ENCODE data around the gene CAPZA2.
A peak's percentile ranks its signal among the peaks of the same experiment; 100 is the strongest.
"Not testable (repeated sequence)": the region's sequence is repeated elsewhere in the genome, so short reads cannot be mapped to it uniquely, and the experiment has no call there.

Gene CAPZA2

GRCh38 chr7:116922545-116922944, 60.2 kb downstream of the CAPZA2 start:
- DNase-seq: no peak

DNA sequence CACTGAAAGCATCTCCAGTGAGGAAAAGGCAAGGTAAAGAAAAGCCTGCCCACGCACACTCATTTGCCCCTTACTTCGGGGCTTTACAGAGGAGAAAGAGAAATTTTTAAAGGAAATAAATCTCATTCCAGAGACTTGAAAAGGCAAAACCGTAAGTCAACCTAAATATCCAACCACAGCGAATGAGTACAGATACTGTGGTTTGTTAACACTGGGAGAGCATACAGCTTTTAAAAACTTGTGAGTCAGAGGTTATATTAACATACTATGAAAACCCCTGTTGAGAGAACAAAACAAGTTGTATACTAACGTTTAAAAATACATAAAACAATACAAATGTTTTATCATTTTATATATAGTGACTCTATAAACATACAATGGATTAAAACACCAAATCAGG, 62.4 kb downstream of the CAPZA2 start:
- DNase-seq: no peak

DNA sequence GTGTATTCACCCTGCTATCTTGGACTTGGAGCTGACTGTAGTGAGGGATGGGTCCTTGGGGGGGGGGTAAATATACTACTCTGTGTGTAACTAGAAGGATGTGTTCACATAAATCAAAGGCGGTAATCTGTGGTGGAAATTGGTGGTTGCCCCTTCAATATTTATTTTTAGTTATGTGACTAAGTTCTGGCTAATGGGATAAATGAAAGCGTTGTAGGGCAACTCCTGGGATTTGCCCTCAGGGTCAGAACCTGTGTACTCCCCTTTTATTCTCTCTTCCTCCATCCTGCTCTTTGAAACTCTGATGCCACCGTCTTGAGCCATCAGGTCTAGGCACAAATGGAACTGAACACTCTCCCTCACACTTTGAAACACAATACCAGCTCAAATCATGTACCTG, 66.6 kb downstream of the CAPZA2 start:
- DNase-seq: no peak

DNA sequence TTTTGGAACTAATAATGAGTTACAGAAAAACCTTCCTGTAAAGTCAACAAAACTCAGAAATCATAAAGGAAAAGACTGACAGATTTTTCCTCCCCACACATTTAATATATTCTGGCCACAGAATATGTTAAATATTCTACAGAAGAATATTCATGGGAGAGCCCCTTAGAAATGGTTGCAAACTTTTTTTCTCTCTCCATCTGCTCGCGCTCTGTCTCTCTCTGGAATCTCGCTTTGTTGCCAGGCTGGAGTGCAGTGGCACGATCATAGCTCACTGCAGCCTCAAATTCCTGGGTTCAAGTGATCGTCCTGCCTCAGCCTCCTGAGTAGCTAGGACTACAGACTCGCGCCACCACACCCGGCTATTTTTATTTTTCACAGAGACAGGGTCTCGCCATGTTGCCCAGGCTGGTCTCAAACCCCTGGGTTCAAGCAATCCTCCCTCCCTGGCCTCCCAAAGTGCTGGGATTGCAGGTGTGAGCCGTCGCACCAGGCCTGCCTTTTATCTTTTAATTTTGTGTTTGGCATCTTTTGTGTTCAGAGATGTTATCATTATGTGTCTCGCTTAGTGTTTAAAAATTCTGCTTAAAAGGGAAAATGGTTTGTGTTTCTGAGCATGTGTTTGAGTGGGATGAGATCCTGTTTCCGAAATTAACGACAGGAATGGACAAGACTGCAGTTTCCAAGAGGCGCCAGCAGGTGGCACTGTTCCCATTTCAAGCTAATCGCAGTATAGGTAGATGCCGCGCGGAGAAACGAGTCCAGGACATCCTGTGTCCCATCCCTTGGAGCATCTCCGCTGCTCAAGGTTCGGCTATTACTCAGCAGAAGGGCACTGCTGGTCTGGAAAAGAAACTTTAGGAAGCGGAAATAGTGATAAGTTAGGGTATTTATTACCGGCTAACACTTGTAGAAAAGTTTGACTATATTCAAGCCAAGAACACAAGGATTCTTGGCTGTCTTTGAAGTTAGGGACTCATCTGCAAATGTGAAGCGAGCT, 67.8 kb downstream of the CAPZA2 start:
- peak; percentile 80 for DNase-seq

GRCh38 chr7:116932566-116932965, 70.2 kb downstream of the CAPZA2 start:
- no peak for DNase-seq

GRCh38 chr7:116933465-116933864, 71.1 kb downstream of the CAPZA2 start:
- DNase-seq: no peak

GRCh38 chr7:116934580-116934979, 72.2 kb downstream of the CAPZA2 start:
- DNase-seq: no peak

DNA sequence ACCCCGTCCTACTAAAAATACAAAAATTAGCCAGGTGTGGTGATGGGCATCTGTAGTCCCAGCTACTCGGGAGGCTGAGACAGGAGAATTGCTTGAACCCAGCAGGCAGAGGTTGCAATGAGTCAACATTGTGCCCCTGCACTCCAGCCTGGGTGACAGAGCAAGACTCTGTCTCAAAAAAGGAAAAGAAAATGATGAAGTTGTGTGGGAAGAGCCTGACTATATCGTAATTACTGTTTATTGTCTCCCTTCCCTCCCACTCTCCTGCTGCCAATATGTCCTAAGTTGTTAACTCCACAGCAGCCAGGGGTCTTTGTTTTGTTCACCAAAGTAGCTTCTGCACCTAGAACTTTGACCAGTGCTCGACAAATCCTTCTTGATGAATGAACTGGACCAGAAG, 74.5 kb downstream of the CAPZA2 start:
- DNase-seq: not testable (repeated sequence)

DNA sequence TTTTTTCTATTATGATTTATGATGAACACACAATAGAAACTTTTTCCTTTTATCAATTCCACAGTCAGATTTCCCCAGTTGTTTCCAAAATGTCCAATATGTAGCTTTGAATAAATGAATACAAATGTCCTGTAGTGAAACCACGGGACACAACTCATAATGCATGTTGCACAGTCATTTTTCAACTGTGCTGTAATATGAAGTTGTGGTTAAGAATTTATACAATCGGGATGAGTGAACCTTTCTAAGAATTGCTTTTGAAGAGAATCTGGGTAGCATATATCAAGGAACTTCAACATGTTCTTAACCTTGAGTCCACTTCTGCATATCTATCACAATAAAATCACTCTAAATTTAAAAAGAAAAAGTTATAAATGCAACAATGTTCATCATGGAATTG, 76.3 kb downstream of the CAPZA2 start:
- DNase-seq: no peak

DNA sequence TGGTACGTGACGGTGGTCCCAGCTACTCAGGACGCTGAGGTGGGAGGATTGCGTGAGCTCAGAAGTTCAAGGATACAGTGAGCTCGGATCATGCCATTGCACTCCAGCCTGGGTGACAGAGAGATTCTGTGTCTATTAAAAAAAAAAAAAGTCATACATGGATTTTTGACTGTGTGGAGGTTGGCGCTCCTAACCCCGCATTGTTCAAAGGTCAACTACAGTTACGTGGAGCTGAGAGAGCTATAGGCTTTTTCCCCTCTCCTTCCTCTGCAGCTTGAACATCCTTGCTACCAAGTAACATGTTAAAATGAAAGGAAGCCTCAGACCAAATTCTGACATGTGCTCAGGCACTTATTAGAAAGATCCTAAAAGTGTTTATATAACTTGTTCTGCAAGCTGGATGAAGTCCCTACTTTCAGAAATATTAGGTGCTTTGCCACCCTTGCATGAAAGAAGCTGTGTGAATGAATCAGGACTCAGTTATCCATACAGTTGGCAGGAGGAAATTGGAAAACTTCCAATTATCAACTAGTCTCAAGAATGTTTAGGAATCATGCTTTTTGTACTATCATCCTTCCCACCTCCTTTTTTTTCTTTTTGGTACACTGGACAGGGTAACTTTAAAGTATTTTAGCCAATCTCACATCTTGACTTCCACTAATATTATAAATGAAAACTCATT, 78.4 kb downstream of the CAPZA2 start:
- DNase-seq: no peak

DNA sequence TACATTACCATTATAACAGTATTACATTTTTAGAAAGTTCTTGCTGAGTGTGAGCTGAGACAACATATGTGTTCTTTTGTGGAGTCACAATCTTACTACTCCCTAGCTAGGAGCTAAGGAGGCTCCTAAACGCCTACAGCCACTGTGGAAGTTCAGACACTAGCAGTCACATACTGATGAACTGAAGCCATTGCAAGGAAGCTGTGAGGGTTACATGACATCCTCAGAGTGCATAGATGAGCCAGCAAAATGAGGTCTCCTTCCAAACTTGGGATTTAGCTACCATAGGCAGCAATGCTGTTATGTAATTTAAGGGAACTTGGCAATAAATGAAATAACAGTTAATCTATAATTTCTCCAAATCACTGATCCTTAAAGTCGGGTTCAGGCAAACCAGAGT, 80.1 kb downstream of the CAPZA2 start:
- DNase-seq: no peak

- peak; percentile 61 for DNase-seq
Observed at GRCh38 chr7:116948934-116949333, 86.5 kb downstream of the CAPZA2 start.

GRCh38 chr7:116949941-116950801, 87.8 kb downstream of the CAPZA2 start:
- no peak for DNase-seq

- no peak for DNase-seq
Observed at GRCh38 chr7:116950889-116951351, 88.5 kb downstream of the CAPZA2 start.

GRCh38 chr7:116951366-116952292, 89.2 kb downstream of the CAPZA2 start:
- DNase-seq: no peak

DNA sequence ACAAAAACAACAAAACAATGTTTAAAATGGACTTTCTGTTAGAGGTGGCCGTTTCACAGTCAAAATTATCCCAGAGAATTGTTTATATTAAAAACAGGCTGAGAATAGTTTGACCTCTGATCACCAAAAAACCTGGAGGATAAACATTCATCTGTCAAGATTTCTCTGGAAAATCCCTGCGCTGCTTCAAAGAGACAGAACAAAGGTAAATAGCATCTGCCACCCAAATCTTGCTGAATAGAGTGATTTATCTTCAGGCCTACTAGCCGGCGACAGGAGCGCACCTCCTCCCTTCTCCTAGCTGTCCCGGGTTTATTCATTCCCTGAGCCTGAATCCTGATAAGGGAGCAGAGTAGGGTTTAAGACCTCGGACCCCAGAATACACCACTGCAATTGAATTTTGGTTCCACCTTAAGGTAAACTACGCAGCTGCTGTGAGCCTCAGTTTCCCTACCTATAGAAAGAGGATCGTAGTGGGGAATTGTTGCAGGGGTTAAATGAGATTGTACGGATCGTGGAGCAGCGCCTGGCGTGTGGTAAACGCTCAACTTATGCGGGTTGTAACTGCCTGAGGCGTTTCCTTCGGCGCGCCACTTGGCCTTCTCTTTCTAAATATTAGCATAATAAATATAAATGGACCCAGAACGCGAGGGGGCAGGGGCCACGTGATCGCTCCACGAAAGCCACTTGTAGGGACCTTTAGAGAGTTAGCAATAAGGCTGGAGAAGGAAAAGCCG, 90.4 kb downstream of the CAPZA2 start:
- DNase-seq: peak; percentile 83

DNA sequence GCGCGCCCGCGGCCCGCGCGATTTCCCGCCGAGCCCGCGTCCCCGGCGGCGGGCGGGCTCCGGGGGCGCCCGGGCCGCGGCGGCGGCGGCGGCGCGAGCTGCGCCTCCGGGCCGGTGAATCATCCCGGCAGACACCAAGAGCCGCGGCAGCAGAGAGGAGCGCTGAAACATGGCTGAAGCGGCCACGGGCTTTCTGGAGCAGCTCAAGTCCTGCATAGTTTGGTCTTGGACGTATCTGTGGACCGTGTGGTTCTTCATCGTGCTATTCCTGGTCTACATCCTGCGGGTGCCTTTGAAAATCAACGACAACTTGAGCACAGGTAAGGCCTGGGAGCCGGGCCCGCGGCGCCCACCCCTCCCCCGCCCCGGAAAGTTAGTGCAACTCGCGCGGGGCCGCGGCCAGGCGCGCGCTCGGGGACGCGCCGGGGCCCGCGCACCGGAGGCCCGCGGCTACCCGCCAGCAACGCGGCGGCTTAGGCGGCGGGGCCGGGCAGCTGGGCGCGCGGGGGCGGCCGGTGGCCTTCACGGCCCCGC, 91.1 kb downstream of the CAPZA2 start, which contains the start of gene ST7:
Gene ST7 (plus strand): TSS at position 130 of the 534 bp plus-strand sequence. CDS start 40 bp downstream, at position 170.
- DNase-seq: peak; percentile 83

- peak; percentile 85 for DNase-seq
Observed at GRCh38 chr7:116953906-116954838, 91.8 kb downstream of the CAPZA2 start.

- DNase-seq: no peak
Observed at GRCh38 chr7:116955340-116955739, 93.0 kb downstream of the CAPZA2 start.

All from NCI-H1092 treated with DMSO at 0.1 percent for 48 hours (cell line).